ENCODE measurements around the gene ACTN1.
"Not testable (repeated sequence)": the region's sequence is repeated elsewhere in the genome, so short reads cannot be mapped to it uniquely, and the experiment has no call there.

ACTN1 gene

GRCh38 chr14:68974759-68975347, 4.2 kb downstream of the ACTN1 start:
- no peak for TF ChIP-seq CTCF (IDR thresholded peaks at IDR 0.05; ENCODE audit: low read depth, low read length, missing control alignments)
- DNase-seq (ENCODE audit: low read depth) = no peak
- no peak overlapping the region for H3K4me3 ChIP-seq (ENCODE audit: low read depth, low read length)

GRCh38 chr14:68973639-68974038, 5.5 kb downstream of the ACTN1 start:
- H3K4me3 ChIP-seq (ENCODE audit: low read depth, low read length) = no peak overlapping the region
- DNase-seq (ENCODE audit: low read depth) = no peak
- TF ChIP-seq CTCF (IDR thresholded peaks at IDR 0.05; ENCODE audit: low read depth, low read length, missing control alignments) = no peak

GRCh38 chr14:68973219-68973565, 5.9 kb downstream of the ACTN1 start:
- H3K4me3 ChIP-seq (ENCODE audit: low read depth, low read length); DNase-seq (ENCODE audit: low read depth): not testable (repeated sequence)

- no peak for TF ChIP-seq CTCF (IDR thresholded peaks at IDR 0.05; ENCODE audit: low read depth, low read length, missing control alignments)
- no peak overlapping the region for H3K4me3 ChIP-seq (ENCODE audit: low read depth, low read length)
- DNase-seq (ENCODE audit: low read depth) = no peak
These were observed 6.4 kb downstream of the ACTN1 start for GRCh38 chr14:68972507-68973218.

- TF ChIP-seq CTCF (IDR thresholded peaks at IDR 0.05; ENCODE audit: low read depth, low read length, missing control alignments) = no peak
- no peak overlapping the region for H3K4me3 ChIP-seq (ENCODE audit: low read depth, low read length)
- no peak for DNase-seq (ENCODE audit: low read depth)
These were observed 7.6 kb downstream of the ACTN1 start for GRCh38 chr14:68971411-68972035.

- no peak for DNase-seq (ENCODE audit: low read depth)
- H3K4me3 ChIP-seq (ENCODE audit: low read depth, low read length) = no peak overlapping the region
- TF ChIP-seq CTCF (IDR thresholded peaks at IDR 0.05; ENCODE audit: low read depth, low read length, missing control alignments) = no peak
These were observed 8.4 kb downstream of the ACTN1 start for GRCh38 chr14:68970736-68971135.

- no peak for DNase-seq (ENCODE audit: low read depth)
- no peak for TF ChIP-seq CTCF (IDR thresholded peaks at IDR 0.05; ENCODE audit: low read depth, low read length, missing control alignments)
- H3K4me3 ChIP-seq (ENCODE audit: low read depth, low read length) = no peak overlapping the region
These were observed 9.0 kb downstream of the ACTN1 start for GRCh38 chr14:68970038-68970612.

Measured in GM12864 (cell line).